IMR-90 (cell line): ENCODE data around the gene MAGI2. TPM values are rescaled to one million over a fixed set of nuclear protein-coding genes. Genes with fewer than 3 reads are reported as not detected.

Experiments
- ATAC-seq: fragments of 200-7000 bp; cut with Tn5 transposase; 2 replicates; pipeline ENCODE4 v1.9.1; 2020; ENCODE audit warnings: low read depth, mild to moderate bottlenecking, moderate library complexity
- BruUV-seq: library from RNA; stranded (reverse); fragments of 400-500 nt; replicated peaks from 2 replicates; lab custom pipeline; 2021; lab: Mats Ljungman, UMichigan
- CTCF ChIA-PET: fragments of 300-600 bp; formaldehyde crosslinking; extraction: SDS; loops from one replicate; lab custom pipeline; 2021; ENCODE audit warnings: antibody characterized with exemption; lab: Yijun Ruan, JAX
- POLR2A ChIA-PET: fragments of 300-600 bp; sonication (Branson Sonifier 250); formaldehyde crosslinking; loops from one replicate; lab custom pipeline; 2022; ENCODE audit warnings: antibody characterized with exemption; ENCODE audit not compliant: unreplicated experiment; lab: Charles Lee
- DNase-seq: peaks from one replicate; pipeline ENCODE4 v3.0.0; 2013
- H2AFZ ChIP-seq: replicated peaks from 2 replicates; pipeline ENCODE3; 2013; ENCODE audit warnings: low read length, mild to moderate bottlenecking; ENCODE audit not compliant: poor library complexity
- H2AK5ac ChIP-seq: 2 replicates; pipeline ENCODE4 v1.6.1; 2013; ENCODE audit warnings: low read depth, low read length, inconsistent platforms
- H2AK9ac ChIP-seq: replicated peaks from 2 replicates; pipeline ENCODE3; 2013; ENCODE audit warnings: mild to moderate bottlenecking, low read depth, low read length, moderate library complexity; ENCODE audit not compliant: poor library complexity
- H2BK120ac ChIP-seq: 2 replicates; pipeline ENCODE4 v1.6.1; 2013; ENCODE audit warnings: low read depth, low read length, inconsistent platforms
- H2BK15ac ChIP-seq: 3 replicates; pipeline ENCODE4 v1.6.1; 2013; ENCODE audit warnings: low read depth, low read length, inconsistent platforms
- H2BK20ac ChIP-seq: 2 replicates; pipeline ENCODE4 v1.6.1; 2013; ENCODE audit warnings: low read depth, mild to moderate bottlenecking, inconsistent platforms, low read length, moderate library complexity
- H2BK5ac ChIP-seq: 2 replicates; pipeline ENCODE4 v1.6.1; 2013; ENCODE audit warnings: mild to moderate bottlenecking, low read depth, low read length, inconsistent platforms; ENCODE audit not compliant: poor library complexity, severe bottlenecking
- H3K14ac ChIP-seq: replicated peaks from 2 replicates; pipeline ENCODE4 v1.6.1; 2013; ENCODE audit warnings: low read depth, low read length, inconsistent platforms
- H3K18ac ChIP-seq: 2 replicates; pipeline ENCODE4 v1.6.1; 2013; ENCODE audit warnings: low read depth, low read length, control low read depth
- H3K23ac ChIP-seq: 2 replicates; pipeline ENCODE4 v1.6.1; 2013; ENCODE audit warnings: low read depth, low read length, inconsistent platforms
- H3K27ac ChIP-seq: 2 replicates; pipeline ENCODE4 v1.5.1; 2013; ENCODE audit warnings: mild to moderate bottlenecking, control low read depth, low read length; ENCODE audit not compliant: insufficient read depth
- H3K27me3 ChIP-seq: 2 replicates; pipeline ENCODE4 v1.6.1; 2013; ENCODE audit warnings: low read length; ENCODE audit not compliant: control insufficient read depth, insufficient read depth
- H3K36me3 ChIP-seq: 2 replicates; pipeline ENCODE4 v1.6.1; 2013; ENCODE audit warnings: low read length, mixed read lengths; ENCODE audit not compliant: control insufficient read depth, insufficient read depth
- H3K4ac ChIP-seq: 2 replicates; pipeline ENCODE4 v1.6.1; 2013; ENCODE audit warnings: low read depth, low read length, inconsistent platforms
- H3K4me1 ChIP-seq: 2 replicates; pipeline ENCODE4 v1.6.1; 2013; ENCODE audit warnings: low read length, mixed read lengths; ENCODE audit not compliant: control insufficient read depth, insufficient read depth
- H3K4me2 ChIP-seq: 2 replicates; pipeline ENCODE4 v1.6.1; 2013; ENCODE audit warnings: low read depth, mild to moderate bottlenecking, control low read depth, low read length, moderate library complexity
- H3K4me3 ChIP-seq: 2 replicates; pipeline ENCODE4 v1.5.1; 2013; ENCODE audit warnings: low read depth, mild to moderate bottlenecking, control low read depth, low read length, moderate library complexity; ENCODE audit not compliant: insufficient read depth
- H3K56ac ChIP-seq: 2 replicates; pipeline ENCODE4 v1.6.1; 2013; ENCODE audit warnings: low read length, inconsistent platforms; ENCODE audit not compliant: insufficient read depth; ENCODE audit errors: extremely low read depth
- H3K79me1 ChIP-seq, 2 experiments: 2 replicates each; pipeline ENCODE4 v1.6.1; 2013; ENCODE audit warnings: low read length in 2 of 2, inconsistent platforms in 1 of 2, low read depth in 1 of 2
- H3K9ac ChIP-seq: 2 replicates; pipeline ENCODE4 v1.6.1; 2013; ENCODE audit warnings: low read depth, low read length, control low read depth
- H3K9me1 ChIP-seq: 2 replicates; pipeline ENCODE4 v1.6.1; 2013; ENCODE audit warnings: low read length, inconsistent platforms; ENCODE audit not compliant: insufficient read depth
- H3K9me3 ChIP-seq: 2 replicates; pipeline ENCODE4 v1.6.1; 2013; ENCODE audit warnings: low read length; ENCODE audit not compliant: control insufficient read depth, insufficient read depth
- H4K20me1 ChIP-seq: 2 replicates; pipeline ENCODE4 v1.6.1; 2013; ENCODE audit warnings: low read length, inconsistent platforms; ENCODE audit not compliant: insufficient read depth
- H4K5ac ChIP-seq: 2 replicates; pipeline ENCODE4 v1.6.1; 2013; ENCODE audit warnings: mild to moderate bottlenecking, low read depth, low read length, control low read depth
- H4K8ac ChIP-seq, 2 experiments: 2 replicates each; pipeline ENCODE4 v1.6.1; 2013; ENCODE audit warnings: low read depth in 2 of 2, low read length in 2 of 2, control low read depth in 1 of 2, inconsistent platforms in 1 of 2
- H4K91ac ChIP-seq: 2 replicates; pipeline ENCODE4 v1.6.1; 2013; ENCODE audit warnings: low read depth, low read length, inconsistent platforms; ENCODE audit not compliant: insufficient read depth
- MAFK ChIP-seq: IDR thresholded peaks from 2 replicates; pipeline ENCODE4 v1.6.1; 2012; ENCODE audit warnings: low read depth, low read length, improper control_type of control experiment
- MXI1 ChIP-seq: IDR thresholded peaks from 2 replicates; pipeline ENCODE4 v1.6.1; 2012; ENCODE audit warnings: low read depth, mild to moderate bottlenecking, low read length, moderate library complexity, borderline replicate concordance
- NFE2L2 ChIP-seq: fragments of 150-350 bp; IDR thresholded peaks from 2 replicates; pipeline ENCODE4 v1.6.1; 2016; ENCODE audit warnings: low read depth, mild to moderate bottlenecking, low read length
- dilution Hi-C: fragments of 300-500 bp; cut with HindIII; formaldehyde crosslinking; loops from one replicate; pipeline ENCODE4 v1.14.3; 2018; ENCODE audit warnings: low sequenced_read_pairs; ENCODE audit not compliant: unreplicated experiment
- in situ Hi-C: fragments of 300-500 bp; cut with MboI; formaldehyde crosslinking; loops from 3 replicates; pipeline ENCODE4 v1.14.3; 2019; ENCODE audit warnings: low sequenced_read_pairs, inconsistent platforms, mixed read lengths
- intact Hi-C: fragments of 100-400 bp; cut with micrococcal nuclease; formaldehyde crosslinking; loops from 2 replicates; pipeline ENCODE4 v1.10.0; 2022
- polyA plus RNA-seq, 3 experiments: library from polyadenylated mRNA; depleted of rRNA; stranded (reverse); fragments of >200 nt; gene quantifications; 2 replicates each; pipeline ENCODE4 v1.2.3, GENCODE V29; 2012; ENCODE audit warnings: low replicate concordance in 1 of 3
- total RNA-seq: library from RNA; depleted of rRNA; stranded (reverse); fragments of >200 nt; gene quantifications from 2 replicates; pipeline ENCODE4 v1.2.3, GENCODE V29; 2012

MAGI2 gene
- total and polyA plus RNA-seq, 2 of the 4 experiments (the other 2 are of a cell fraction): 2.5 to 17.9 TPM

- Histone ChIP-seq H4K5ac (no peak overlapping the region), H2BK20ac (no peak overlapping the region), H2BK15ac (no peak overlapping the region), H3K14ac (no peak overlapping the region), H3K9me3 (no peaks in the 10 kb centered on the region), H4K8ac (no peak overlapping the region), H2BK5ac (no peak overlapping the region), H2AFZ (no peak overlapping the region), H3K9ac (no peak overlapping the region), H3K27me3 (no peaks in the 10 kb centered on the region), H3K4me2 (no peak overlapping the region), H3K4ac (no peak overlapping the region), H3K18ac (no peak overlapping the region), H3K4me1 (peaks cover 2% of the 10 kb centered on the region; the same call in 1 of the 2 replicates), H3K56ac (no peak overlapping the region), H4K20me1 (no peaks in the 10 kb centered on the region; the same call in 1 of the 2 replicates), H2AK5ac (no peak overlapping the region), H3K23ac (no peak overlapping the region), H3K79me1 (peaks cover 17 to 33% of the 10 kb centered on the region in 2 experiments; a peak in 3 of 4 replicates), H2AK9ac (no peak overlapping the region), H3K9me1 (0 out of 2 replicates have a peak, but pooled peaks cover 3% of the 10 kb centered on the region), H2BK120ac (no peak overlapping the region), H3K27ac (no peak overlapping the region), H4K91ac (no peak overlapping the region), H3K4me3 (no peak overlapping the region), H3K36me3 (no peaks in the 10 kb centered on the region)
- TF ChIP-seq MAFK: peak; percentile 98
- TF ChIP-seq NFE2L2: no peak
- TF ChIP-seq MXI1: no peak
- CTCF ChIA-PET: no interaction called here
- DNase-seq (no peak), ATAC-seq (no peak)
- intact Hi-C loops (no loop called here), in situ Hi-C loops (no loop called here), dilution Hi-C loops (no loop called here)
- POLR2A ChIA-PET: no interaction called here
- BruUV-seq: no TSS peak
These were observed 53.2 kb downstream of the MAGI2 start for GRCh38 chr7:79400222-79400621.
